T-helper 1 cell treated with Interleukin-12 subunit alpha and Interleukin-12 subunit beta and Interleukin-4 antibody, amounts not matched to agents 30 μg/mL and 1 μg/mL, for 36 hours (primary cell): ENCODE measurements around the gene KCNJ9.

Experiments
- H3K27ac Mint-ChIP-seq: one replicate; pipeline ENCODE4 v1.8.0; 2021; ENCODE audit warnings: mild to moderate bottlenecking, mixed read lengths
- H3K27me3 Mint-ChIP-seq: one replicate; pipeline ENCODE4 v1.8.0; 2021; ENCODE audit warnings: low read depth, mixed read lengths
- H3K36me3 Mint-ChIP-seq: one replicate; pipeline ENCODE4 v1.8.0; 2021; ENCODE audit warnings: low read depth, mixed read lengths
- H3K4me1 Mint-ChIP-seq: one replicate; pipeline ENCODE4 v1.8.0; 2021; ENCODE audit warnings: low read depth, mixed read lengths
- H3K4me3 Mint-ChIP-seq: one replicate; pipeline ENCODE4 v1.8.0; 2021; ENCODE audit warnings: mild to moderate bottlenecking, moderate library complexity, mixed read lengths
- H3K9me3 Mint-ChIP-seq: one replicate; pipeline ENCODE4 v1.8.0; 2021; ENCODE audit warnings: mixed read lengths

The KCNJ9 gene

DNA sequence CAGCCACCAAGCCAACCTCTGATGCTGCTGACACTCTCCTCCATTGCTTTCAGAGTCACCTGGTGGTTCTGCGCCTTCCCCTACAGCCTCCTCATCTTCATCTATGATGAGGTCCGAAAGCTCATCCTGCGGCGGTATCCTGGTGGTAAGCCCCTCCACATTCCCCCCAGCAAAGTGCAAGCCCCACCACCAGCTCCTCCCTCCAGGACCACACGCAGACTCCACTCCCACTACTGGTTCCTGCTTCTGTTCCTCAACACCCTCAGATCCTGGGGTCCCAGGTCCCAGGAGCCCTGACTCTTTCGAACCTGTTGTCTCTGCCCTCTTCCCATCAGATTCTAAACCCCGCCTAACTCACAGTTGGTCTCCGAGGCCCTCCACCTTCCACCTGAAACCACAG lies 58.5 kb downstream of the KCNJ9 start:
- peaks cover 16% of the 10 kb centered on the region for H3K27me3 Mint-ChIP-seq
- H3K36me3 Mint-ChIP-seq: no peaks in the 10 kb centered on the region
- no peaks in the 10 kb centered on the region for H3K9me3 Mint-ChIP-seq
- no peak overlapping the region for H3K27ac Mint-ChIP-seq
- H3K4me1 Mint-ChIP-seq: no peaks in the 10 kb centered on the region
- no peak overlapping the region for H3K4me3 Mint-ChIP-seq
